Activated T-cell treated with anti-CD3 and anti-CD28 coated beads for 48 hours (primary cell): ENCODE results near the gene RDH13.
"Not testable (repeated sequence)": the region's sequence is repeated elsewhere in the genome, so short reads cannot be mapped to it uniquely, and the experiment has no call there.

ENCODE experiments used
- DNase-seq: peaks from one replicate; pipeline ENCODE4 v3.0.0-alpha.2; 2020; ENCODE audit warnings: low read depth

Gene RDH13

DNA sequence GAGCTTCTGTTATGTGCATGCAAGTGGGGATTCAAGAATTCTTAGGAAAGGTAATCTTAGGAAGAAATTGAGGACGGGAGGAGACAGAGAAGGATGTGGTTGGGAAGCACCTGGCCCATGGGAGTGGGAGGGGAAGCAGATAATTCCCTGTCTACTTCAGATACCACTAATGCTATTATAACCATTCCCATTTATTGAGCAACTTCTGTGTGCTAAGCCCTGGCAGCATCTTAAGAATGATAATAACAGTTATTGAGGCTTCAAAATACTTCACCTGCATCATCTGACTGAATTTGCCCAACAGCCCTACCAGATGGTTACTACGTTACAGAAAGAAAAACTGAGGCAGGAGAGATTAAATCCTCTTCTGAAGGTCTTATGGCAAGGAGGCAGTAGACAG, 14.2 kb upstream of the RDH13 start:
- DNase-seq, result no peak

DNA sequence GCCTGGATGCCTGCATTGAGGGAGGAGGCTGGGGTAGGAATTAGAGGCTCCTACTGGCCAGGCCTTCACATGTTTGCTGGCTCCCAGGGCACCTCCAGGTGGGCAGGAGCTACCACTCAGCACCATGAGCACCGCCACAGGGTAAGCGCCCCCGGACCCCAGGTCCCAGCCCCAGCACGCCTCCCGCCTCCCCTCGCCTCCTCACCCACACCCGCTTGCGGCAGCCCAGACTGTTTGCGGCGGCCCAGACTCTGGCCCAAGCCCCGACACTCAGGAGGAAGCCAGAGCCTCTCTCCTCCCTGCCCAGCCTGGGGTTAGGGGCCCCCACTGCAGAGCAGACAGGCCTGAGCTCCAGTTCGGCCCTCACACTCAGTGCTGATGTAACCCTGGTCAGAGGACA, 13.4 kb upstream of the RDH13 start:
- DNase-seq, result no peak

DNA sequence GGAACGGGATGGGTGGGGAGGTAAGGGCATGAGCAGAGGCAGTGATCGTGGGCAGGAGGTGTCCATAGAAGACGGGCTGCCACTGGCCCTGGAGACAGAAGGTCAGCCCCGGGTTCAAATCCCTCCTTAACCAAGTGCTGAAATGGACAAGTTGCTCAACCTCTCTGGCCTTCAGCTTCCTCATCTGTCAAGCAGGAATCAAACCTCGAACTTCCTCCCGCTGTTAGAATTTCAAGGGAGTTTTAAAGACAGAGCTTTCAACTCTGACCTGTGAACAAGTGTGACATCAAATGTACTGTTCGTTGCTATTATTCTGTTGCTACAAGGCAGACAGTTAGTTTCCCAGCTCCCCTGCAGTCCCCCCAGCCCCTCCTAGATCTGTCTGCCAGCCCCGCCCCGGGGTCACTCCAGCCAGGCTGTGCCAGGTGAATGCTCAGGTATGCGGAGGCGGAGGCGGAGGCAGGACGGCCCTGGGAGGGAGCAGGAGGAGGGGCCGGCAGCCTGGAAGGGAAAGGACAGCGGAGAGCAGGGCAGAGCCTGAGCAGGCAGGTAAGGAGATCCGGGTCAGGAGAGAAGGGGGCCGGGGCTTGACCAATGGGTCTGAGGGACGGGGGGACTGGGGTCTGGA, 12.5 kb upstream of the RDH13 start, which contains the start of gene EPS8L1:
Gene EPS8L1, plus strand, starts transcription at position 499 of the 628 bp plus-strand sequence. CDS start 576 bp downstream, outside the sequence.
- DNase-seq, result no peak

DNA sequence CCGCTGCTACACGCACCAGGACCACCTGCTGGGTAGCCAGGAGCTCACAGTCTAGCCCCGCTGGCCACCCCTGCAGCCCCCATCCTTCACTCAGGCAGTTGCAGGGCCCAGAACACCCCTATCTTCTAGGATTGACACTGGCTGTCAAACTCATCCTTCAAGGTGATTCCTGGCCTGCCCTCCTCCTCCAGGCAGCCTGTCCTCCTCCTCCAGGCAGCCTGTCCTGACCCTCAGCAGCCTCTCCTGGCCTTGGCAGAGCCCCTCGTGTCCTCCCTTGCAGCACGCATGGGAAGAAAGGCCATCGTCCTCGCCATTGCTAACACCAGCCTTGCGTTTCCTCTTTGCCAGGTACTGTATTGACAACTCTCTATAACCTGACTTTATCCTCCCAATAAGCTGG, 9.0 kb upstream of the RDH13 start:
- DNase-seq, result no peak

DNA sequence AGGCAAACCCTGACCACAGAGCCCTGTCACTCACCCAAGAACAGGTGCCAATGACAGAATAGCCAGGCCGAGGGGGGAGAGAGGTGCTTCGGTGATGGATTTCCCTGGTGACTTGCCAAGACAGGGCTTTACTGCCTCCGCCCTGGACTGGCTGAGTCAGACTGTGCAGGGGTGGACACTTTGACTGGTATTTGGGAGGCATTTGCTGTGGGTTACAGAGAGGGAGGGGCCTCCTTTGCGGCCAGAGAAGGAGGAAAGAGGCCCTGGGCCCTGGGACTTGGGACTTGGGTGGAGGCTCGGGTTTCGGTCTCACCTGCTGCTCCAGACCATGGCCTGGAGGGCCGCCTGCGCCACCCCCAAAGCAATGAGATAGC, 8.2 kb upstream of the RDH13 start:
- DNase-seq, result no peak

DNA sequence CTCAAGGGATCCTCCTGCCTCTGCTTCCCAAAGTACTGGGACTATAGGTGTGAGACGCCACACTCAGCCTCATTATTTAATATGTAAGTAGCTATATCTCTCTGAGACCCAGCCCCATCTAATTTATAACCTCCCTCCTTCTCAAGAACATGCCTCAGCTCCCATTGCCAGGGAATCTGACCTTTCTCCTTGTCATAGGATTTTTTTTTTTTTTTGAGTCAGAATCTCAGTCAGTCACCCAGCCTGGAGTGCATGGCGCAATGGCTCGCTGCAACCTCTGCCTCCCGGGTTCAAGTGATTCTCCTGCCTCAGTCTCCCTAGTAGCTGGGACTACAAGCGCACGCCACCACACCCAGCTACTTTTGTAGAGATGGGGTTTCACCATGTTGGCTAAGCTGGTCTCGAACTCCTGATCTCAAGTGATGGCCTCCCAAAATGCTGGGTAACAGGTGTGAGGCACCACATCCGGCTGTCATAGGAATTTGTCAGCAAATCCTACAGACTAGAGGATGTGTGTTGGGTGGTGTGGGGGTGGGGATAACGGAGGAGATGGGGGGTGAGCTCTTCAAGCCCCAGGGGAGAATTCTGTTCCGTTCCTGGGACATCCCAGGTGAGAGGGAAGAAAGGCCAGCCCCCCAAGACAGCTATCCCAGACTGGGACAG, 7.6 kb upstream of the RDH13 start:
- DNase-seq, result no peak

DNA sequence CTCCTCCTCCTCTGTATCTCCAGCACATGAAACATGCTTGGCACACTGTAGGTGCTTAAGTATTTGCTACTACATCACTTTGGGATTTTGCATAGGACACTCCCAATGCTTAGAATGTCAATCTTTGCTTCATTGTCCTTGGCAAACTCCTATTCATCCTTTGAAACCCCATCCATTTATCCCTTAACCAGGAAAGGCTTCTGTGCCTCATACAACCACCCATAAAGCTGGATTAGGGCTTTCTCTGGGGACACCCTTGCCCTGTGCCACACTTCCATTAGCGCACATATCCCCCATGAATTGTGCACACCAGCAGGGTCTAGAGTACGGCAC, 6.9 kb upstream of the RDH13 start:
- DNase-seq, result no peak

DNA sequence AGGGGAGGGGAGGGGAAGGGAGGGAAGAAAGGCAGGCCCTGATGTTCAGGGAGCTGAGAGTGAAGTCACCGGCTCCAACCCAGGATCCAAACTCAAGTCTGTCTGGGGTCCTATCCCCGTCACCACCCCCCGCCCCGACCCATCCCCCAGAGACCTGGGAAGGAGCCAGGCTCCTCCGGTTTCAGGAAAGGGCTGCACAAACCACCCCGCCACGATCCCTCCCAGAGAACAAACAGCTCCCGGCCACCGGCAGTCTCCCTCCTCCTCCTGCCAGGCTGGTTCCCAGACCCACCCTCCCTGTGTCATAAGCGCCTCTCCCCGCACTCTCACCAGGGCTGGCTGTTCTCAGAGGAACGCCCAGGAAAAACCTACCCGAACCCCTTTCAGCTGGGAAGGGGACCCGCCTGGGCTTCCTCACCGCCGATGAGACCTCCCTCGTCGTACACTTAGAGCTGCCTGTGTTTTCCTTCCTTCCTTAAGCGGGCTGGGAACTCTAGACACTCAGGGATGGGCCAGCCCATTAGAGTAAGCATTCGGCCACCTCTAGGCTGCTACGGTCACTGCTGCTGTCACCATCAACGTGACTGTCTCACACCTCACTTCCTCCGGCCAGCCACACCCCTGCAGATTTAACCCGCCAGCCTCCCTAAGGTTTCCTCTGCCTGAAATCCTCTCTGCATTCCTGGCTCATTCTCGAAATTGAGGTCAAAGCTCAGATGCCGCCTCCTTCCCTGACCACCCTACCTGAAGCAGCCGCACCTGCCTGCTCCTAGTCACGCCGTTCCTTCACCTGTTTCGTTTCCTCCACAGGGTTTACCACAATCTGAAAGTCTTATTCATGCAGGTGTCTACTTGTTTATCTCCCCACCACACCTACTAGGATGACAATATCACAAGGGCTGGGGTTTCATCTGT, 6.3 kb upstream of the RDH13 start:
- DNase-seq, result no peak

DNA sequence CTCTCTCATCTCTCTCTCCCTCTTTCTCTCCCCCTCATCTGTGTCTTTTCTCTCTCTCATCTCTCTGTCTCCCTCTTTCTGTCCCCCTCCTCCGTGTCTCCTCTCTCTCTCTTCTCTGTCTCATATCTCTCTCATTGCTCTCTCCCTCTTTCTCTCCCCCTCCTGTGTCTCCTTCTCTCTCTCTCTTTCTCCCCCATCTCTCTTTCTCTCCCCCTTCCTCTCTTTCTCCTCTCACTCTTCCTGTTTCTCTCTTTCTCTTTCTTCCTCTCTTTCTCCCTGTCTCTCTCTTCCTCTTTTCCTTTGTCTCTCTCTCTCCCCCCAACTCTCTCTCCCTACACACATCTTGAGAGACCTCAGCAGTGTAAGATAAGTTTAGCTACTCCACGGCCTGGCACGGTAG, 4.9 kb upstream of the RDH13 start:
- no peak for DNase-seq

DNA sequence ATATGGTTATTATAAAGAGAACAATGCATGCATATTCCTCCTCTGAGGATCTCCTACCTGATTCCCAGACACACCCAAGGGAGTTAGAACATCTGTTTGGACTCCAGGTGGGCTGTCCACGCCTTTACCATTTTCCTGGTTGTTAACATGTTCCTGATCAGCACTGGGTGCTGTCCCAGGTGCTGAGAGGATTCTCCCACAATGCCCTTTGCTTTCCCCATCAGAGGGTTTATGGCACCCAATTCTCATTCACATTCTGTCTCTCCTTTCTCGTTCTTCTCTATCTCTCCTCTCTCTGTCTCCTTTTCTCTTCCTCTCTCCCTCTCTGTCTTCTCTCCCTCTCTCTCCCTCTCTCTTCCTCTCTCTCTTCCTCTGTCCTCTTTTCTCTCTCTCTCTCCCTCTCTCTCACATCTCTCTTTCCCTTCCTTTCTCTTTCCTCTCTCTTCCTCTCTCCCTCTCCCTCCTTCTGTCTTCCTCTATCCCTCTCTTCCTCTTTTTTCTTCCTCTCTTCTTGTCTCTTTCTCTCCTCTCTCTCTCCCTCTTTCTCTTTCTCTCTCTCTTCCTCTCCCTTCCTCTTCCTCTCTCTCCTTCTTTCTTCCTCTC, 3.3 kb upstream of the RDH13 start:
- no peak for DNase-seq

DNA sequence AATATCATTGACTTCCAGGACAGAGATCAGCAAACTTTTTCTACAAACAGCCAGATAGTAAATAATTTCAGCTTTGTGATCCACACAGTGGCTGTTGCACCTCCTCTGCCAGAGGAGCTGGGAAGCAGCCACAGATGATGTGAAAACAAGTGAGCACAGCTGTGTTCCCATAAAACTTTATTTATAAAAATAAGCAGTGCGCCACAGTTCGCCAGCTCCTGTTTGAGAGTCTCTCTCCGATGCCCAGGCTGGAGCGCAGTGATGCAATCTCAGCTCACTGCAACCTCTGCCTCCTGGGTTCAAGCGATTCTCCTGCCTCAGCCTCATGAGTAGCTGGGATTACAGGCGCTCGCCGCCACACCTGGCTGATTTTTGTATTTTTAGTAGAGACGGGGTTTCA, 2.6 kb upstream of the RDH13 start:
- not testable (repeated sequence) for DNase-seq

DNA sequence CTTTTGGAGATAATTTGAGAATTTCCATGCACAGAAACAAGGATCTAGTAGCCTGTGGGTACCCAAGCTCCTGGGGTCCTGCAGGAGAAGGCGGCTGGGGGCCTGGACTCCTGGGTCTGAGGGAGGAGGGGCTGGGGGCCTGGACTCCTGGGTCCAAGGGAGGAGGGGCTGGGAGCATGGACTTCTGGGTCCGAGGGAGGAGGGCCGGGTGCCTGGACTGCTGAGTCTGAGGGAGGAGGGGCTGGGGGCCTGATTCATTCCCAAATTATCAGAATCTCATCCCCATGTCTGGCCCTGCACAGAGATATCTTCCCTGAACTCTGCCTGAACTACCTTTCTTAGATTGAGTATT, 520 bp upstream of the RDH13 start:
- no peak for DNase-seq

DNA sequence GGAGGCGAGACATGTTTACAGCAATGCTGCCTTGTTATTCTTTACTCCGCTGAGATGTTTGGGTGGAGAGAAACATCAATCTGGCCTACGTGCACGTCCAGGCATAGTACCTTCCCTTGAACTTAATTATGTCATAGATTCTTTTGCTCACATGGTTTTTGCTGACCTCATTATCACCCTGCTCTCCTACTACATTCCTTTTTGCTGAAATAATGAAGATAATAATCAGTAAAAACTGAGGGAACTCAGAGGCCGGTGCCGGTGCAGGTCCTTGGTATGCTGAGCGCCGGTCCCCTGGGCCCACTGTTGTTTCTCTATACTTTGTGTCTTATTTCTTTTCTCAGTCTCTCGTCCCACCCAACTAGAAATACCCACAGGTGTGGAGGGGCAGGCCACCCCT, 2.7 kb downstream of the RDH13 start:
- not testable (repeated sequence) for DNase-seq

DNA sequence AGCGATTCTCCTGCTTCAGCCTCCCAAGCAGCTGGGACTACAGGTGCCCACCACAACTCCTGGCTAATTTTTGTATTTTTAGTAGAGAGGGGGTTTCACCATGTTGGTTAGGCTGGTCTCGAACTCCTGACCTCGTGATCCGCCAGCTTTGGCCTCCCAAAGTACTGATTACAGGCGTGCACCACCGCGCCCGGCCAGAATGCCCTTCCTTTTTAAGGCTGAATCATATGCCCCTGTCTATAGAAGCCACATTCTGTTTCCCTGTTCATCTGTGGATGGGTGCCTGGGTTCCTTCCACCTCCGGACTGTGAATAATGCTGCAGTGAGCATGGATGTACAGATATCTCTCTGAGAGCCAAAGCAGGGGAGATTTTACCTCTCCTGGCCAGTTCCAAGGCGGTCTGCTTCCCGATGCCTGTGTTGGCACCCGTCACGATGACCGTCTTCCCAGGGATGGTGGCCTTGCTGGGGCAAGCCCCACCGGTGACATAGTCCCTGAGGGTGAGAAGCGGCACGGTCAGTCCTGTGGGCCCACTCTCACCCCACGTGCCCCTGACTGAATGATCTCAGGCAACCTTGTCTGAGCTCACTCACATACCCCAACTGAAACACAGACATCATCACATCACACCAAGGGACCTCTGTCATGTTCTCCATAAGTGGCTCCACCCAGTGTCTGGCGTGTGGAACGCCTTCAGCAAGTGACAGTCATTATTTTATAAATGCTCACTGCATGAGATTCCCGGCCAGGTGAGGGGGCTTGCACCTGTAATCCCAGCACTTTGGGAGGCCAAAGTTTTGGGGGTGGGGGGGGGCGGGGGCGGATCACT, 4.0 kb downstream of the RDH13 start:
- DNase-seq, result no peak

DNA sequence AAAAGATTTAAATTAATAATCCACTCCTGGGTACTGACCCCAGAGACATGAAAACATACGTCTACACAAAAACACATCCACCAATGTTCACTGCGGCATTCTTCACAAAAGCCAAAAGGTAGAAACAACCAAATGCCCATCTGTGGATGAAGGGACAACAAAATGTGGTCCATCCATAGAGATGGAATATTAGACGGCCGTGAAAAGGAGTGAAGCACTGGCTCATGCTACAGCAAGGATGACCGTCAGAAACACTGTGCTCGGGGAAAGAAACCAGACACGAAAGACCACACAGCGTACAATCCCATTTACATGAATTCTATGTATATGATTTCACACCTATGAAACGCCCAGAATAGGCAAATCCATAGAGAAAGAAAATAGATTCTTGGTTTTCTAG, 6.1 kb downstream of the RDH13 start:
- DNase-seq, result no peak

DNA sequence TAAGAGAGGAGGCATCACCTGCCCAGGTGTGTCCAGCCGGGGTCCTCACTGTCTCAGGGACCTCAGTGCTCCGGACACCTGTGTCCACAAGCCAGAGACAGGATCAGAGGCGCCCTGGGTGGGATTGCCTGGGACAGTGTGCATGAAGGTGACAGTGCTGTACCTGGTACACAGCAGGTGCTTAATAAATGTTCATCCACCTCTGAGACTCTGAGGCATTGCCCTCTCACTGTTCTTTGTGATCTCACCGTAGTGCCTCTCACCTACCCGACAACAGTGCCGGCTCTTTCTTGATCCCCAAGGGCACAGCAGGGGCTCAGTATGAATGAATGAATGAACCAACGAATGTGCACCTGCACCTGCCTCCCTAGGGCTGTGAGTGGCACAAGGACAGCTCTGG, 9.2 kb downstream of the RDH13 start:
- DNase-seq, result no peak

DNA sequence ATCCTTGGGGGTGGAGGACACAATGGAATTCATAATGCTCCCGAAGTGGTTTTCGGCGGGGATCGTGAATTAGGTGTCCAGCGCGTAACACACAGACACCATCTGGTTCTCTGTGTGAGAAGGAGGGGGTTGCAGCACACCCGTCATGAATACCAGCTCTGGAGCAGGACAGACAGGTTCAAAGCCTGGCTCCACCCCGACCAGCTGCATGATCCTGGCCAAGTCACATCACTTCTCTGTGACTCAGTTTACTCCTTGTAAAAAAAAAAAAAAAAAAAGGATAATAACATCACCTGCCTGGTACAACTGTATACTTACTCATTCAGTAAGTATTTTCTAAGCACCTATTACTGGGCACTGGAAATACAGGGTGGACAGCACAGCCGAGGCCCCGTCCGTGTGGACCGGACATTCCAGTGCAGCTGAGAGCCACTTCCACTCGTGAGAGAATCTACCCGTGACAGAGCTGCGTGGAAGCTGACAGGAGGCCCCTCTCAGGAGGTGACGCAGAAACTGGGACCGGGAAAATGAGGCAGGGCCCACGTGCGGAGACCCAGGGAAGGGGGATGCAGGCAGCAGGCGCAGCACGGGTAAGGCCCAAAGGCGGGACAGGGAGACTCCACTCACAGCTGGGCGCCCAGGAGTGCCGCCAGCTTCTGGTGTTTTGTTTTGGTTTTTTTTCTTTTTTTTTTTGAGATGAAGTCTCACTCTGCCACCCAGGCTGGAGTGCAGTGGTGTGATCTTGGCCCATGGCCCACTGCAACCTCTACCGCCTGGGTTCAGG, 12.0 kb downstream of the RDH13 start:
- no peak for DNase-seq

DNA sequence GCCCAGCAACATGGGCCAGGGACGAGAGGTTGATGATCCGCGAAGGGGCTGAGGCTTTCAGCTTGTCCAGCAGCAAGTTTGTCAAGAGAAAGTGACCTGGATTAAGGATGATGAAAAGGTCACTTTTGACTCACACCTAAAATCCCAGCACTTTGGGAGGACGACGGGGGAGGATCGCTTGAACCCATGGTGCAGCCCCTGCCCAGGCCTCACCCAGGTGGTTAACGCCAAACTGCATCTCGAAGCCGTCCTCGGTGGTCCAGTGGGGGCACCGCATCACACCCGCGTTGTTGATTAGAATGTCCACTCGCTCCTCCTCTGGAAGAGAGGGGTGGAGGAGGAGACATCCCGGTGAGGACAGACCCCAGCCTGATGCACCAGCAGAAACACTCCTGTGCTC, 14.5 kb downstream of the RDH13 start:
- no peak for DNase-seq

DNA sequence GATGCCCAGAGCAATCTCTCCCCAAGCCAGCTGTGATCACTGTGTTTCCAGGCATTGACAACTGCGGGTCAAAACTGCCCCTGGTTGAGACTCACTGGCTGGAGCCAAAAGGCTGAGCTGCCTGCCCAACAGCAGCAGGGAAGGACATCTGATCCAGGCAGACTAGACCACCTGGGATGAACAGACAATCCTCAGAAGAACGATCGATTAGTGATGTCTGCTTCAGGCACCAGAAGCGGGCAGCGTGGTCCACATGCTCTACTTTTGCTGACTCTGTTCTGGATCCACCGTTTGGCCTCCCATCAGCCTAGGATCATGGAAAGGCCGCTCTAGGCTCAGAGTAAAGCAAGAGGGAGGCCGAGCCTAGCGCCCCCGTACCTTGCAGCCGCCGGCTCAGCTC, 15.0 kb downstream of the RDH13 start:
- DNase-seq, result no peak

DNA sequence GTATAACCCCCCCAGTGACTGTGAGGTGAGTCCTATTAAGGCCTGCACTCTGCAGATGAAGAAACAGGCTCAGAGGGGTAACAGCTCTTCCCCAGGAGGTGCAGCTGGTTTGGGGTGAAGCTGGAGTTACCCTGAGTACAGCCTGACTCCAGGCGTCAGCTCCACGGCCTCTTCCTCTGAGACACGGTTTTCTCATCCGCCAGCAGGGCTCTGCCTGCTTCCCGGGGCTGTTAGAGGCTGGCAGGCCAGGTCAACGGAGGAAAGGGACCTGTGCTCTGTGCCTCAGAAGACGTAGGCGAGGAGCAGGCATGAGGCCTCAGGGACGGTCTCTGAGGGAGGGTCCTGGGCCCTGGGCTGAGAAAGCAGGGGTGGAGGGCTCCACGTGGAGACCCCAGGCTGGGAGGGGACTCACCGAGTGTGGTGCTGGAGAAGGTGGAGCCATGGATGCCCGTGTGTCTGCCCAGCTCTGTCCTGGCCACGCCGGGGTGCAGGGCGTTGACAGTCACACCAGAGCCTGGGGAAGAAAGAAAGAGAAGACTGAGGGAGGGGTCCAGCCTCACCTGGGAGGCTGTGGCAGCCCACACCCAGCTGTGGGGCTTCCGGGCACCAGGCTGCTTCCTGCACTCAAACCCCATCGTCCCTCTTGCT, 15.8 kb downstream of the RDH13 start:
- DNase-seq, result no peak
